Germinal center (tissue), 1 donor: ENCODE measurements around the gene GCC2.
"Not testable (repeated sequence)": the region's sequence is repeated elsewhere in the genome, so short reads cannot be mapped to it uniquely, and the experiment has no call there.

Experiments
- DNase-seq: peaks from one replicate; pipeline ENCODE4 v3.0.0; 2012; ENCODE audit warnings: mixed read lengths, low spot score

Gene GCC2

GRCh38 chr2:108444941-108445840 lies 3.8 kb upstream of the GCC2 start:
- DNase-seq: no peak

- DNase-seq: no peak
Measured at GRCh38 chr2:108446703-108447102, 2.3 kb upstream of the GCC2 start.

GRCh38 chr2:108447947-108448677 lies 894 bp upstream of the GCC2 start:
- no peak for DNase-seq

- DNase-seq: peak; percentile 36
Measured at GRCh38 chr2:108449410-108450130, 564 bp downstream of the GCC2 start.

GRCh38 chr2:108450863-108451262 lies 1.9 kb downstream of the GCC2 start:
- DNase-seq: no peak

- no peak for DNase-seq
Measured at GRCh38 chr2:108451976-108452375, 3.0 kb downstream of the GCC2 start.

GRCh38 chr2:108453530-108453929 lies 4.5 kb downstream of the GCC2 start:
- not testable (repeated sequence) for DNase-seq

- DNase-seq: no peak
Measured at GRCh38 chr2:108454440-108454839, 5.4 kb downstream of the GCC2 start.

- no peak for DNase-seq
Measured at GRCh38 chr2:108455571-108455970, 6.6 kb downstream of the GCC2 start.

GRCh38 chr2:108458082-108458481 lies 9.1 kb downstream of the GCC2 start:
- DNase-seq: no peak

GRCh38 chr2:108459441-108459840 lies 10.4 kb downstream of the GCC2 start:
- DNase-seq: no peak

- DNase-seq: no peak
Measured at GRCh38 chr2:108460345-108461037, 11.5 kb downstream of the GCC2 start.

- DNase-seq: no peak
Measured at GRCh38 chr2:108477099-108477498, 28.1 kb downstream of the GCC2 start.

- DNase-seq: no peak
Measured at GRCh38 chr2:108485253-108485652, 36.2 kb downstream of the GCC2 start.

- DNase-seq: no peak
Measured at GRCh38 chr2:108490506-108491122, 41.6 kb downstream of the GCC2 start.

GRCh38 chr2:108491848-108492247 lies 42.8 kb downstream of the GCC2 start:
- no peak for DNase-seq

- no peak for DNase-seq
Measured at GRCh38 chr2:108492364-108492763, 43.4 kb downstream of the GCC2 start.

- not testable (repeated sequence) for DNase-seq
Measured at GRCh38 chr2:108496167-108496566, 47.2 kb downstream of the GCC2 start.

- not testable (repeated sequence) for DNase-seq
Measured at GRCh38 chr2:108507620-108508019, 58.6 kb downstream of the GCC2 start.

GRCh38 chr2:108512431-108512830 lies 63.4 kb downstream of the GCC2 start:
- not testable (repeated sequence) for DNase-seq

GRCh38 chr2:108514478-108514877 lies 65.5 kb downstream of the GCC2 start:
- DNase-seq: not testable (repeated sequence)
